MM.1S (cell line): Measurements from ENCODE around the gene SLU7.

Experiments
- DNase-seq: peaks from one replicate; pipeline ENCODE4 v3.0.0-alpha.2; 2015
- H2AFZ ChIP-seq: fragments of 300-600 bp; sonication (generic); 2 replicates; pipeline ENCODE4 v1.6.0; 2016; ENCODE audit warnings: antibody characterized with exemption, low read length
- H3F3A ChIP-seq: fragments of 300-600 bp; sonication (generic); 2 replicates; pipeline ENCODE4 v1.6.1; 2016; ENCODE audit warnings: mild to moderate bottlenecking, antibody characterized with exemption, low read length, moderate library complexity, mixed read lengths; ENCODE audit not compliant: insufficient read depth
- H3K27ac ChIP-seq: fragments of 300-600 bp; sonication (generic); 2 replicates; pipeline ENCODE4 v1.5.1; 2016; ENCODE audit warnings: mild to moderate bottlenecking, low read length
- H3K27me3 ChIP-seq: fragments of 300-600 bp; sonication (generic); replicated peaks from 2 replicates; pipeline ENCODE4 v1.6.0; 2016; ENCODE audit warnings: low read length; ENCODE audit not compliant: insufficient read depth
- H3K36me3 ChIP-seq: fragments of 300-600 bp; sonication (generic); replicated peaks from 2 replicates; pipeline ENCODE4 v1.6.1; 2016; ENCODE audit warnings: mild to moderate bottlenecking, low read length, mixed read lengths; ENCODE audit not compliant: insufficient read depth
- H3K4me1 ChIP-seq: fragments of 300-600 bp; sonication (generic); 2 replicates; pipeline ENCODE4 v1.6.1; 2016; ENCODE audit warnings: low read length, mixed read lengths
- H3K4me2 ChIP-seq: fragments of 300-600 bp; sonication (generic); 2 replicates; pipeline ENCODE4 v1.6.0; 2016; ENCODE audit warnings: low read depth, low read length
- H3K4me3 ChIP-seq: fragments of 300-600 bp; sonication (generic); 2 replicates; pipeline ENCODE4 v1.5.1; 2016; ENCODE audit warnings: low read length, mixed read lengths
- H3K79me2 ChIP-seq: fragments of 300-600 bp; sonication (generic); 2 replicates; pipeline ENCODE4 v1.6.1; 2016; ENCODE audit warnings: mixed run types, low read length, mixed read lengths
- H3K9ac ChIP-seq: fragments of 300-600 bp; sonication (generic); 2 replicates; pipeline ENCODE4 v1.6.1; 2016; ENCODE audit warnings: low read length, mixed read lengths
- H3K9me2 ChIP-seq: fragments of 300-600 bp; sonication (generic); replicated peaks from 2 replicates; pipeline ENCODE4 v1.6.1; 2016; ENCODE audit warnings: mild to moderate bottlenecking, low read length, mixed read lengths; ENCODE audit not compliant: insufficient read depth
- H3K9me3 ChIP-seq: fragments of 300-600 bp; sonication (generic); replicated peaks from 2 replicates; pipeline ENCODE4 v1.6.1; 2016; ENCODE audit warnings: mild to moderate bottlenecking, low read length, mixed read lengths; ENCODE audit not compliant: insufficient read depth
- H4K20me1 ChIP-seq: fragments of 300-600 bp; sonication (generic); 2 replicates; pipeline ENCODE4 v1.6.1; 2016; ENCODE audit warnings: mild to moderate bottlenecking, low read length, moderate library complexity, mixed read lengths; ENCODE audit not compliant: insufficient read depth
- EZH2 ChIP-seq: fragments of 300-600 bp; sonication (generic); optimal IDR thresholded peaks from 2 replicates; pipeline ENCODE3; 2017; ENCODE audit warnings: low read depth, mild to moderate bottlenecking, antibody characterized with exemption, low read length, mixed read lengths
- EZH2phosphoT487 ChIP-seq: fragments of 300-600 bp; sonication (generic); IDR thresholded peaks from 2 replicates; pipeline ENCODE4 v1.6.1; 2018; ENCODE audit warnings: antibody characterized with exemption, low read length
- TF ChIP-seq, protein P1 (sequence below): fragments of 300-600 bp; sonication (generic); IDR thresholded peaks from 2 replicates; pipeline ENCODE4 v1.5.1; 2016; ENCODE audit warnings: antibody characterized with exemption, low read length, mixed read lengths

Gene SLU7

DNA sequence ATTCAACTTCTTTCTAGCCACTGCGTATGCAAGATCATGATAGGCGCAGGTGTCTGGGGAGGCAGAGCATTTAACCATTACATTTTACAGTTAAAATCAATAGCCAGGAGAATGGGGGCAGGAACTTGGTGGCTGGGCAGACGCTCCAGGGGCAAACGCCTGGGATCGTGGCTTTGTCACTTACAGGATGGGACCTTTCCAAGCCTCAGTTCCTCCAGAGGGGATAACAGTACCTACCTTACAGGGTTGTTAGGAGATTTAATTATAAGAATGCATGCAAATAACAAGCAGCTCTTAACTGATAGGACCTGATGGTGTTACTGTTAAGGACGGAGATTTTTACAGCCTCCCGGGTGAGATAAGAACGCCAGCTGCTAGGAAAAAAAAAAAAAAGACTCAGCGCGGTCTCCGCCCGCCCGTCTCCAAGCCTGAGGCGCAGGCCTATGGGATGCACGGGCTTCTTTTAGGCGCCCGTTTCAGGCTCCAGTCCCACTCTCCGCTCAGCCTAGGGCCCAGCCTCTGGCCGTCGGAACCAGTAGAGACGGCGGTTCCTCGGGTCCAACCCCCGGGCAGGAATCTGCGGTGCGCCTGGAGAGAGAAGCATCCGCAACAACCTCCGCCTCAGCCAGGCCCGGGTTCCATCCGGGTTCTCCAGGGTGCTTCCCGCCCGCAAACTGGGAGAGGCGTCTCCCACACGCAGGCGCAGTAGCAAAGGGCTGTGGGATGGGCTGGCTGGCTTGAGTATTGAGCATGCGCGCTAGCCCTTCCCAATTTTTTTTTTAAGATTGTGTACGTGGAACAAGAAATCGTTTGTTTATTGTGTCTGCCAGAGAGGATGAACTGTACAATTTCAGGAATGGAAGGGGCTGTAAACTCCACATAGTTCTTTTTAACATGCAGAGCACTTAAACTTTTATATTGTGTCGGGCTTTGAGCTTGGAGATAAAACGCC is 19.2 kb downstream of the SLU7 start, which contains the start of gene FAM200C:
Gene FAM200C (minus strand): TSS at position 653 of the 952 bp plus-strand sequence. CDS start 4,564 bp downstream, outside the sequence.
- Histone ChIP-seq H3K9ac (peak within 1 kb of the TSS; percentile 84), H2AFZ (peak within 1 kb of the TSS; percentile 66), H3K9me3 (no peaks in the 10 kb centered on the region), H3K27me3 (no peaks in the 10 kb centered on the region), H3K36me3 (peaks cover 6% of the 10 kb centered on the region), H3F3A (peaks cover 7% of the 10 kb centered on the region; the same call in 1 of the 2 replicates), H3K79me2 (peaks cover 15% of the 10 kb centered on the region), H3K9me2 (no peaks in the 10 kb centered on the region), H4K20me1 (no peaks in the 10 kb centered on the region), H3K4me1 (no peaks in the 10 kb centered on the region), H3K4me3 (peak within 1 kb of the TSS; percentile 77), H3K4me2 (peak within 1 kb of the TSS; percentile 63), H3K27ac (peak within 1 kb of the TSS; percentile 41; the same call in 1 of the 2 replicates)
- peak; percentile 86 for DNase-seq
- TF ChIP-seq, protein P1, sequence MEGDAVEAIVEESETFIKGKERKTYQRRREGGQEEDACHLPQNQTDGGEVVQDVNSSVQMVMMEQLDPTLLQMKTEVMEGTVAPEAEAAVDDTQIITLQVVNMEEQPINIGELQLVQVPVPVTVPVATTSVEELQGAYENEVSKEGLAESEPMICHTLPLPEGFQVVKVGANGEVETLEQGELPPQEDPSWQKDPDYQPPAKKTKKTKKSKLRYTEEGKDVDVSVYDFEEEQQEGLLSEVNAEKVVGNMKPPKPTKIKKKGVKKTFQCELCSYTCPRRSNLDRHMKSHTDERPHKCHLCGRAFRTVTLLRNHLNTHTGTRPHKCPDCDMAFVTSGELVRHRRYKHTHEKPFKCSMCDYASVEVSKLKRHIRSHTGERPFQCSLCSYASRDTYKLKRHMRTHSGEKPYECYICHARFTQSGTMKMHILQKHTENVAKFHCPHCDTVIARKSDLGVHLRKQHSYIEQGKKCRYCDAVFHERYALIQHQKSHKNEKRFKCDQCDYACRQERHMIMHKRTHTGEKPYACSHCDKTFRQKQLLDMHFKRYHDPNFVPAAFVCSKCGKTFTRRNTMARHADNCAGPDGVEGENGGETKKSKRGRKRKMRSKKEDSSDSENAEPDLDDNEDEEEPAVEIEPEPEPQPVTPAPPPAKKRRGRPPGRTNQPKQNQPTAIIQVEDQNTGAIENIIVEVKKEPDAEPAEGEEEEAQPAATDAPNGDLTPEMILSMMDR: no peak
- no peak for TF ChIP-seq EZH2
- TF ChIP-seq EZH2phosphoT487: no peak

DNA sequence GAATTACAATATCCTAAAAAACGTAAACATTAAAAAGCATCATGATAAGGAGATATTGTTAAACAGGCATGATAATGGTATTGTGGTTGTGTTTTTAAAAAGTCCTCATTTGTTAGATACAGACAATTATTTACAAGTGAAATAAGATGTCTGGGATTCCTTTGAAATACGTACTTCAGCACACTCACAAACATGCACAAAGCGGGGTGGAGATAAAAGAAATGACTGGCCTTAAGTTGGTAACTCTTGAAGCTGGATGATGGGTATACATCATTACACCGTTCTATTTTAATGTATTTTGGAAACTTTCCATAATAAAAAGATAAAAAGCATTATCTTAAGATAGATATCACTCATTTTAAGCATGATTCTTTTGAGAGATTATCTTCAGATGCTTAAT is 20.1 kb downstream of the SLU7 start:
- H3K79me2 ChIP-seq: peaks cover 15% of the 10 kb centered on the region
- no peaks in the 10 kb centered on the region for H3K27me3 ChIP-seq
- H3F3A ChIP-seq: peaks cover 7% of the 10 kb centered on the region; the same call in 1 of the 2 replicates
- no peaks in the 10 kb centered on the region for H3K9me2 ChIP-seq
- TF ChIP-seq EZH2 (no peak), EZH2phosphoT487 (no peak)
- TF ChIP-seq, protein P1: no peak
- H4K20me1 ChIP-seq: no peaks in the 10 kb centered on the region
- peak overlapping the region; percentile 63 for H3K4me2 ChIP-seq
- no peak overlapping the region for H3K27ac ChIP-seq
- no peaks in the 10 kb centered on the region for H3K9me3 ChIP-seq
- DNase-seq: no peak
- no peaks in the 10 kb centered on the region for H3K4me1 ChIP-seq
- peak overlapping the region; percentile 66; the same call in 1 of the 2 replicates for H2AFZ ChIP-seq
- peak overlapping the region; percentile 77 for H3K4me3 ChIP-seq
- peak overlapping the region; percentile 84; the same call in 1 of the 2 replicates for H3K9ac ChIP-seq
- H3K36me3 ChIP-seq: peaks cover 6% of the 10 kb centered on the region

DNA sequence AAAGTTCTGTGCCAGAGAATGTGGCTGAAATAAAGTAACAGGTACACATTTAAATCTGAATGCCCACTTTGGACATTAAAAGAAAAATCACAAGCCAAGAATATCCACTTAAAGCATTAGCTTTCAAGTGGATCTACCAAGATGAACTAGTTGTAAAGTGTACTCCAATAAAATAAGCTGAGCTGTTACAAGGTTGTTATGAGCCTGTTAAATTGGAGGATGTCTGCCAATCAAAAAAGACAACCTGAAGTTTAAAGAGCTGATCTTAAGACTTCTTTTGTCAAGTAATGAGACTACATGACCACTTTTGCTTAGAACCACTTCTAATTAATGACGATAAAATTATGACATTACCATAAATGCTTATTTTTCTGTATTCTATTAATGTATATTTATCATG is 21.4 kb downstream of the SLU7 start:
- H3K4me2 ChIP-seq: no peak overlapping the region
- H3K9me2 ChIP-seq: no peaks in the 10 kb centered on the region
- no peak overlapping the region for H3K4me3 ChIP-seq
- H3F3A ChIP-seq: peaks cover 7% of the 10 kb centered on the region; the same call in 1 of the 2 replicates
- no peaks in the 10 kb centered on the region for H3K27me3 ChIP-seq
- no peak overlapping the region for H3K9ac ChIP-seq
- no peak for TF ChIP-seq EZH2phosphoT487
- TF ChIP-seq EZH2: no peak
- TF ChIP-seq, protein P1: no peak
- no peaks in the 10 kb centered on the region for H3K4me1 ChIP-seq
- no peaks in the 10 kb centered on the region for H4K20me1 ChIP-seq
- H3K36me3 ChIP-seq: no peaks in the 10 kb centered on the region
- H3K79me2 ChIP-seq: peaks cover 15% of the 10 kb centered on the region
- no peak for DNase-seq
- no peak overlapping the region for H3K27ac ChIP-seq
- no peak overlapping the region for H2AFZ ChIP-seq
- no peaks in the 10 kb centered on the region for H3K9me3 ChIP-seq
